HG02840 (cell line): ENCODE results near the gene SMAD7.
A peak's percentile ranks its signal among the peaks of the same experiment; 100 is the strongest.

Experiments
- ATAC-seq: cut with Tn5 transposase; IDR thresholded peaks from one replicate; pipeline ENCODE4 v1.9.1; 2021; ENCODE audit warnings: mild to moderate bottlenecking, moderate library complexity, moderate number of reproducible peaks; ENCODE audit not compliant: unreplicated experiment, low FRiP score

SMAD7 gene

DNA sequence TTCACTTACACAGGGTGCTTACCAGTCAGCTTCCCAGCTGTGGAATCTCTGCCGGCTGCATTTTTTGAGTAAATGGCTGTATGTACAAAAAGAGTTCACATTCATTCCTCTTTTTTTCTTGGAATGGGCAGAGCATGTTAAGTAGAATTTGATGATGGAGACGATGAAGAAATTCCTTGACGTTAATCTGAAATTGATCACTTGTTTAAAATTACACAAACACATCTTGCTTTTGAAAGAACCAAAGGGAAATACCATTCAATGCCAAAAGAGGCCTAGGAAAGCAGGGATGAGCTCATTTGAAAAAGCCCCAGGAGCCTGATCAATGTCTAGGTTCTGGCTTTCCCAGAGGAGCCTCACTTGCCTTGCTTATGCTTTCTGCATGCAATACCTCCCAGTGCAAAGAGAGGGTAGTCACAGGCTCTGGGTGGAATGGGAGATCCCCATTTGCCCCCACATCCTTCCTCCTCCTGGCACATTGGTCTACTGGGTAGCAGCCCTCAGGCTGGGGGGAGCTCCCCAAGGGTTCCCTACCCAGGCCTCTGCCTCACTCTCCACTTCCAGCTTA, 12.3 kb upstream of the SMAD7 start:
- ATAC-seq, result no peak

- ATAC-seq, result no peak
These were observed 11.7 kb upstream of the SMAD7 start for GRCh38 chr18:48962252-48962993.

- ATAC-seq, result no peak
These were observed 10.8 kb upstream of the SMAD7 start for GRCh38 chr18:48961547-48961946.

GRCh38 chr18:48959921-48960920, 9.5 kb upstream of the SMAD7 start:
- no peak for ATAC-seq

- no peak for ATAC-seq
These were observed 8.8 kb upstream of the SMAD7 start for GRCh38 chr18:48959551-48959920.

GRCh38 chr18:48958951-48959350, 8.2 kb upstream of the SMAD7 start:
- ATAC-seq, result no peak

GRCh38 chr18:48957616-48958015, 6.9 kb upstream of the SMAD7 start:
- ATAC-seq, result no peak

DNA sequence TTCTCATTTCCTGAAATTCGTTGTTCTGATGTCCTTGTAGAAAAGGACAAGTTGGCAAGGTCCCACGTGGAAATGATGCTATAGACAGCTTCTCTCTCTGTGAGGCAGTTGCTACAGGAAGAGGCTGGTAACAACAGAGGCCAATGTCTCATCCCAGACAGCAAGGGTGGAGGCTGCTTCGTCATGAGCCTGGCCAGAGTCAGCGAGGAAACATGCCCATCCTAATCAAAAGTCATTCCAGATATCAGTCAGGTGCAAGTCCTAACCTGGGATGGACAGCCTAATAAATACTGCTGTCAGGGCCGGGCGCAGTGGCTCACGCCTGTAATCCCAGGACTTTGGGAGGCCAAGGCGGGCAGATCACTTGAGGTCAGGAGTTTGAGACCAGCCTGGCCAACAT, 6.4 kb upstream of the SMAD7 start:
- no peak for ATAC-seq

DNA sequence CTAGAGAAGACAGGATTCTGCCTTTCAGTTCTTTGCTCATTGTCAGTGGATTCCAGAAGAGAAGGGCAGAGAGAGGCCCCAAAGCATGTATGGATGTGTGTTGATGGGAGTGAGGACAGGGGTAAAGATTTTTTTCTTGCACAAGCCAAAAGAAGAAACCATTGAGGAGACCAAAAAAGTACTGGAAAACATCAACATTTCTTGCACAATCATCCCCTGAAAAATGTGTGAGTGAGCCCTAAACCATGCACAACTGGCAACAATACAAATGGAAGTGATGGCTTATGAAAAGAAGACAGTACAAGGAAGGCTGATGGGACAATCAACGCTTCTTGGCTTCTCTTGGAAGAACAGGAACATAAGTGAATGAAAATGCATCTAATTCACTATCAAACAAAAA, 5.6 kb upstream of the SMAD7 start:
- ATAC-seq, result no peak

- ATAC-seq, result no peak
These were observed 5.1 kb upstream of the SMAD7 start for GRCh38 chr18:48955830-48956261.

- no peak for ATAC-seq
These were observed 4.4 kb upstream of the SMAD7 start for GRCh38 chr18:48954886-48955819.

DNA sequence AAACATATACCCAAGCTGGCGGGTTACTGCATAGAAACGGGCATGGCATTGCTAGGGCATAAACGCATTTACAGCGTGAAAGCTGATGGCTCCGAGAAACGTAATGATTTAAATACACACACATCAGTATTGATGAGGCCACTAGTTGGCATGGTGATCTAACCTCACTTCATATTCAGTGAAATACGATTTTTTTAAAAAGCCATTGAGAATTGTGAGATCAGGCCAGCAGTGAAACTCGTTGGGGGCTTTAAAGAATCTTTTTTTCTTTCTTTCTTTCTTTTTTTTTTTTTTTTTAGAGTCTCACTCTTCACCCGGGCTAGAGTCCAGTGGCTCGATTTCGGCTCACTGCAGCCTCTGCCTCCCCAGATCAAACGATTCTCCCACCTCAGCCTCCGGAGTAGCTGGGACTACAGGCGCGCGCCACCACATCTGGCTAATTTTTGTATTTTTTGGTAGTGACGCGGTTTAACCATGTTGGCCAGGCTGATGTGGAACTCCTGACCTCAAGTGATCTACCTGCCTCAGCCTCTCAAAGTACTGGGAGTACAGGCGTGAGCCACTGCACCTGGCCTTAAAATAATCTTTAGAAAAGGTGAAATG, 2.4 kb upstream of the SMAD7 start:
- ATAC-seq, result no peak

DNA sequence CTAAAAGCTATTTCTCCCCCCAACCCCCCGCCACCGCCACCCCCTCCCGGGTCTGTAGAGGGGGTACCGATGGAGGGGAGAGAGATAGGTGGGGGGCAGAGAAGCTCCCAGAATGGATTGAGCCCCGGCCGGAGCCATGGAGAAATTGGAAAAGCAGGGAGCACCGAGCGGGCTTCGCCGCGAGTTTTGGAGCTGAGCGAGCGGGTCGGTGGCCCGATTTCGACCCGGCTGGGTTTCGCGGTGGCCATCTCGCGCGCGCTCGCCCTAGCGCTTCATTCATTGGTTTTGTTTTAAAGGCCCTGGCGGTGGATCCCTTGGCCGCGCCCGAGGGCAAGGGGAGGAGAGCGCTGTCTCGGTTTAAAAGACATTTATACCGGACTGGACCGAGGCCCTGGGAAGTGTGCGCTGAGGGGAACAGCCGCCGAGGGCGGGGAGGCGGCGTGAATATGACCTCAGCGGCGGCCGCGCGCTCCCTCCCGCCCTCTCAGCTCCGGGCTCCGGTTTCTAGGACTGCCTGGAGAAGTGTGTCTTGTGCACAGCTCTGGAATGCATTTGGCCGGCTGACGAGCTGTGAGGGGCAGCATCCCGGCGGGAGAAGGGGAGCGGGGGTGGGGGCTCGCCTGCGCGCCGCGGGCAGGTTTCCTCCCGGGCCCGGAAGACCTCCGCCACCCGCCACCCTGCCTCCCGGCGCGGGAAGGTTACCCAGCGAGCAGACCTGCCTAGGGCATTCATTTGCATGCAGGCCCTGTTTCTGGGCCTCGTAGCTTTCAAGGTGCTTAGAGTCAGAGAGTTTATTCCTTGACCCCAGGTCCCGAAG, 1.7 kb upstream of the SMAD7 start:
- peak; percentile 26 for ATAC-seq

DNA sequence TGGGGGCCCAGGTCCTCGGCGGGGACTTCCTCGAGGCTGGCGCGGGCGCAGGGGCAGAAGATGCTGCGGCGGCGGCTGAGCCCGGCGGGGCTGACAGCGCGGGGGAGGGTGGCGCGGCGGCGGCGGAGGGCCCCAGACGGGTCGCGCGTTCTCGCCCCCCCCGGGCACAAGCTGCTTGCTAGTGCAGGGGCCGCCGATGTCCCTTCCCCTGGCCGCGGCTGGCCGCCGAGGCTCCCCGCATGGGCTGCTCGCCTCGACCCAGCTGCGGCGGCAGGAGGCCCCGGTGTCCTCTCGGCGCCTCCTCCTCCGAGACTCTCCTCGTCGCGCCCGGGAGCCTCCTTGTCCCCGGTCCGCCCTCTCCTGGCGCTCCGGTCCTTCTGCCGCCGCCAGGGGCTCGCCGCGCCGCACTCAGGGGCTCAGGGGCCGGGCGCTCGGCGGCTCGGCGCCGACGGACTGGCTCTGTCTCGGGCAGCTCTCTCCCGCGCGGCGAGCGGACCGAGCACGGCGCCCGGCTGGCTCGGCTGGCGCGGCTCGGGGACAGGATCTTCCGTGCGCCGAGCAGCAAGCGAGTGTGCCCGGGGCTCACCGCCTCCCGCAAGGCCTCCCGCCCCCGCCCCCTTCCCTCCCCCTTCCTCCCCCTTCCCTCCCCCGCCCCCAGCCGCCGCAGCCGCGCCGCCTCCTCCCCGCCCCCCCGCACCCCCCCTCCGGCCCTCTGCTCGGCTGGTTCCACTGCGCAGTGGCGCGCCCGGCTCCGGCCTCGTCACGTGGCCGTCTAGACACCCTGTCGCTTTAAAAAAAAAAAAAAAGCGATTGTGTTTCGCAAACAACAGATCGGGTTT, 902 bp upstream of the SMAD7 start:
- ATAC-seq, result peak; percentile 41

DNA sequence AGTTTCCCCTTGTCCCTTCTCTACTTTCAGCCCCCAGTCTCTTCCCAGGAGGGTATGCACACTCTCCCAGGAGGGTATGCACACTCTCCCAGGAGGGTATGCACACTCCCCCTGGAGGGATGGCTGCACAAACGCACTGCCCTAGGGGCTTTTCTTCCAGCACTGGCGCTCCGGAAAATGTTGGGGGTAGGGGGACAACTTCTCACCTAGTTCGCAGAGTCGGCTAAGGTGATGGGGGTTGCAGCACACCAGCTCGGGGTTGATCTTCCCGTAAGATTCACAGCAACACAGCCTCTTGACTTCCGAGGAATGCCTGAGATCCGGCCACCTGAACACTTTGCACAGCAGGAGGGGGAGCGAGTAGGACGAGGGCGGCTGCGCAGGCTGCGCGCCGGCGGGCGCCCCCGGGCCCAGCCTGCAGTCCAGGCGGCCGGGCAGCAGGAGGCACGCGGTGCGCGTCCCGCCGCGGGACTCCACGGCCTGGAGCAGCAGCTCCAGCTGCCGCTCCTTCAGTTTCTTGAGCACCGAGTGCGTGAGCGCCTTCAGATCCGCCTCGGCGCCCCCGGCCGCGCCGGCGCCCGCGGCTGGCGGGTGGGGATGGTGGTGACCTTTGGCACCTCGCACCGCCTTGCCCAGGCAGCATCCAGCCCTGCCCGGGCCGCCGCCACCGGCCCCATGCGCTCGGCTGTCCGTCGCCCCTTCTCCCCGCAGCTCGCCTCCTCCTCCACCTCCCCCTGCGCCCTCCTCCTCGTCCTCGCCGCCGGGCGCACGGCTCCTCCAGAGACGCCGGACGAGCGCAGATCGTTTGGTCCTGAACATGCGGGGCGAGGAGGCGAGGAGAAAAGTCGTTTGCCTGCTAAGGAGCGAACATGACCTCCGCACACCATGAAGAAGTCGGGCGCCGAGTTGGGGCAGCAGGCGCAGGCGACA, 894 bp downstream of the SMAD7 start:
- ATAC-seq, result no peak

DNA sequence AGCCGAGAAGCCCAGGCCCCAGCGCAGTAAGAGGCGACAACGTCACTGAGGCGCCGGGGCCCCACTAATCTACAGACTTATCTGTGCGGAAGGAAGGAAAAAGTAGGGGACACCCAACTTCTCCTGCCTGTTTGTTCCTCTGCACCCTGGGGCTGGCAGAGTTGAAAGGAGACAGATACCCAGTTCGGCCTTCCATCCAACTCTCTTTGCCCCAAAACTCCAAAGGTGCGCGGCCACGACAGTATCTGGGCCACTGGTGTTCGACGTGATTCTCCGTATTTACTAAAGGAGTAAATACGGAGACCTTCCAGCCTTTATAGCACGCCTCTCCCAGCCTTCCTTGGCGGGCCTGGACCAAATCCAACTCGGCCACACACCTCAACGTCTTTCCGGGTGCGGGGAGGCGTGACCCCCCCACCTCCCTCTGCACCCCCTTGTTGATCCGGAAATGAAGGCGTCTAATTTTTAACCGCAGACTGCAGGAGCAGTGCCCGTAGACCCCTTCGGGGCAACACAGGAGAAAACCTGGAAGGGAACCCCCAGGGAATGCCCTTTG, 1.6 kb downstream of the SMAD7 start:
- ATAC-seq, result no peak
